OCI-LY3 (cell line): ENCODE measurements around the gene ANKS6.

Experiments used
- H2AFZ ChIP-seq: fragments of 200-600, 300-600 bp; shearing (Covaris generic); 2 replicates; pipeline ENCODE4 v1.6.0; 2014; ENCODE audit warnings: antibody characterized with exemption, low read depth, low read length
- H3K27ac ChIP-seq: fragments of 200-600, 300-600 bp; sonication (generic); 2 replicates; pipeline ENCODE4 v1.5.1; 2014; ENCODE audit warnings: mild to moderate bottlenecking, low read length, moderate library complexity, mixed read lengths
- H3K27me3 ChIP-seq: fragments of 200-600, 300-600 bp; sonication (generic); 2 replicates; pipeline ENCODE4 v1.6.1; 2014; ENCODE audit warnings: low read depth, low read length, mixed read lengths
- H3K36me3 ChIP-seq: fragments of 200-600, 300-600 bp; sonication (generic); replicated peaks from 2 replicates; pipeline ENCODE3; 2014; ENCODE audit warnings: low read depth, low read length, mixed read lengths
- H3K4me1 ChIP-seq: fragments of 300-600, 200-600 bp; sonication (generic); 2 replicates; pipeline ENCODE4 v1.6.1; 2014; ENCODE audit warnings: low read length, mixed read lengths
- H3K4me2 ChIP-seq: fragments of 200-600, 300-600 bp; sonication (generic); 2 replicates; pipeline ENCODE4 v1.6.1; 2014; ENCODE audit warnings: low read length, mixed read lengths
- H3K4me3 ChIP-seq: fragments of 300-600, 200-600 bp; sonication (generic); 2 replicates; pipeline ENCODE4 v1.5.1; 2014; ENCODE audit warnings: antibody characterized with exemption, mild to moderate bottlenecking, low read length, moderate library complexity
- H3K79me2 ChIP-seq: fragments of 300-600, 200-600 bp; shearing (Covaris generic); 2 replicates; pipeline ENCODE4 v1.6.1; 2014; ENCODE audit warnings: mild to moderate bottlenecking, low read length, mixed read lengths
- H3K9ac ChIP-seq: fragments of 300-600, 200-600 bp; shearing (Covaris generic); 2 replicates; pipeline ENCODE4 v1.6.0; 2014; ENCODE audit warnings: mild to moderate bottlenecking, low read length, moderate library complexity
- H3K9me3 ChIP-seq: fragments of 200-600, 300-600 bp; shearing (Covaris generic); 2 replicates; pipeline ENCODE4 v1.6.1; 2014; ENCODE audit warnings: low read length, mixed read lengths; ENCODE audit not compliant: insufficient read depth
- H4K20me1 ChIP-seq: fragments of 200-600, 300-600 bp; sonication (generic); 2 replicates; pipeline ENCODE4 v1.6.1; 2016; ENCODE audit warnings: low read length, mixed read lengths; ENCODE audit not compliant: insufficient read depth
- EZH2phosphoT487 ChIP-seq: fragments of 200-600 bp; shearing (Covaris generic); IDR thresholded peaks from 2 replicates; pipeline ENCODE4 v1.6.1; 2018; ENCODE audit warnings: antibody characterized with exemption, mixed run types, low read depth
- TF ChIP-seq, protein P1 (sequence below): fragments of 200-600, 300-600 bp; sonication (generic); IDR thresholded peaks from 2 replicates; pipeline ENCODE4 v1.5.1; 2014; ENCODE audit warnings: antibody characterized with exemption, low read length, low read depth

ANKS6 gene

DNA sequence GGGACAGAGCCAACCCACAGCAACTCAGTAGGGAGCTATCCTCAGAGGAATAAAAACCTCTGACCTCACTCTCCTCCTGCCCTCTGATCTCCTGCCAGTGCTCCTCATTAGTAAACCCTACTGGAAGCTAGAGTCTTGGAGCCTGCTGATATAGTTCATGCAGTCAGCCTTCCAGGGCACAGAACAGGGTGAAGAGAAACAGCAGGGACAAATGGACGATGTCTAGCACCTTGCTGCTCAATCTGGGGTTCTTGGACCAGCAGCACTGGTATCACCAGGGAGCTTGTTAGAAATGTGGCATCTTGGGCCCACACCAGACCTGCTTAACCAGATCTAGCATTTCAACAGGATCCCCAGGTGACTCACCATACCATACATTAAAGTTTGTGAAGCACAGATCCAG lies 5.6 kb upstream of the ANKS6 start:
- H3K36me3 ChIP-seq, result no peaks in the 10 kb centered on the region
- no peak overlapping the region for H3K27ac ChIP-seq
- no peak overlapping the region for H3K9ac ChIP-seq
- H3K4me2 ChIP-seq, result no peak overlapping the region
- peaks cover 12% of the 10 kb centered on the region for H3K4me1 ChIP-seq
- no peak overlapping the region for H2AFZ ChIP-seq
- no peak overlapping the region for H3K4me3 ChIP-seq
- no peaks in the 10 kb centered on the region for H3K9me3 ChIP-seq
- no peaks in the 10 kb centered on the region for H3K79me2 ChIP-seq
- H4K20me1 ChIP-seq, result no peaks in the 10 kb centered on the region
- no peak for TF ChIP-seq EZH2phosphoT487
- peaks cover 27% of the 10 kb centered on the region for H3K27me3 ChIP-seq

DNA sequence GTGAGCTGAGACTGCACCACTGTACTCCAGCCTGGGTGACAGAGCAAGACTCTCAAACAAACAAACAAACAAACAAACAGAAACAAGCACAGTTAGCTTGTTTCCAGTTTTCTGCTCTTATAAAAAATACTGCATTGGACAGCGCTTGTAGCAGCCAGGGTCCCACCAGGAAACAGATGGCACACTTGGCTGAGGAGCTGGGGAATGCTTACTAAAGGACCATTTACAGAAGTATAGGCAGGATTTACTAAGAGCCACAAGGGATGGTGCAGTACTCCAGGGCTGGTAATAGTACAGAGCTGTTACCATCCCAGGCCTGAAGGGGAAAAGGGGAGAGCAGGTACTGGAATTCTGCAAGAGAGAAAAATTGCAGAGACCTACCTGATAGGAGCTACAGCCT lies 5.2 kb upstream of the ANKS6 start:
- TF ChIP-seq EZH2phosphoT487, result no peak
- TF ChIP-seq, protein P1, sequence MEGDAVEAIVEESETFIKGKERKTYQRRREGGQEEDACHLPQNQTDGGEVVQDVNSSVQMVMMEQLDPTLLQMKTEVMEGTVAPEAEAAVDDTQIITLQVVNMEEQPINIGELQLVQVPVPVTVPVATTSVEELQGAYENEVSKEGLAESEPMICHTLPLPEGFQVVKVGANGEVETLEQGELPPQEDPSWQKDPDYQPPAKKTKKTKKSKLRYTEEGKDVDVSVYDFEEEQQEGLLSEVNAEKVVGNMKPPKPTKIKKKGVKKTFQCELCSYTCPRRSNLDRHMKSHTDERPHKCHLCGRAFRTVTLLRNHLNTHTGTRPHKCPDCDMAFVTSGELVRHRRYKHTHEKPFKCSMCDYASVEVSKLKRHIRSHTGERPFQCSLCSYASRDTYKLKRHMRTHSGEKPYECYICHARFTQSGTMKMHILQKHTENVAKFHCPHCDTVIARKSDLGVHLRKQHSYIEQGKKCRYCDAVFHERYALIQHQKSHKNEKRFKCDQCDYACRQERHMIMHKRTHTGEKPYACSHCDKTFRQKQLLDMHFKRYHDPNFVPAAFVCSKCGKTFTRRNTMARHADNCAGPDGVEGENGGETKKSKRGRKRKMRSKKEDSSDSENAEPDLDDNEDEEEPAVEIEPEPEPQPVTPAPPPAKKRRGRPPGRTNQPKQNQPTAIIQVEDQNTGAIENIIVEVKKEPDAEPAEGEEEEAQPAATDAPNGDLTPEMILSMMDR, result no peak
- Histone ChIP-seq H3K9me3 (no peaks in the 10 kb centered on the region), H2AFZ (no peak overlapping the region), H3K27me3 (peaks cover 27% of the 10 kb centered on the region), H4K20me1 (no peaks in the 10 kb centered on the region), H3K9ac (no peak overlapping the region), H3K4me1 (peaks cover 9% of the 10 kb centered on the region), H3K79me2 (no peaks in the 10 kb centered on the region), H3K4me3 (no peak overlapping the region), H3K4me2 (no peak overlapping the region), H3K36me3 (no peaks in the 10 kb centered on the region), H3K27ac (no peak overlapping the region)

DNA sequence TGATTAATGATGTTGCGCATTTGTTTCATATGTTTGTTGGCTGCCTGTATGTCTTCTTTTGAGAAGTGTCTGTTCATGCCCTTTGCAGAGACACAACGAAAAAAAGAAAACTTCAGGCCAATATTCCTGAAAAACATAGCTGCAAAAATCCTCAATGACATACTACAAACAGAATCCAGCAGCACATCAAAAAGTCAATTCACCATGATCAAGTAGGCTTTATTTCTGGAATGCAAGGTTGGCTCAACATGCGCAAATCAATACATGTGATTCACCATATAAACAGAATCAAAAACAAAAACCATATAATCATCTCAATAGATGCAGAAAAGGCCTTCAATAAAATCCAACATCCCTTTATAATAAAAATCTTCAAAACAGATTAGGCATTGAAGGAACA lies 1.9 kb upstream of the ANKS6 start:
- Histone ChIP-seq H2AFZ (no peak overlapping the region), H3K4me2 (no peak overlapping the region), H3K36me3 (no peaks in the 10 kb centered on the region), H3K4me3 (no peak overlapping the region), H3K27me3 (peaks cover 2% of the 10 kb centered on the region; the same call in 1 of the 2 replicates), H3K79me2 (peaks cover 21% of the 10 kb centered on the region), H3K27ac (no peak overlapping the region), H3K9me3 (no peaks in the 10 kb centered on the region), H4K20me1 (0 out of 2 replicates have a peak, but pooled peaks cover 4% of the 10 kb centered on the region), H3K4me1 (peaks cover 18% of the 10 kb centered on the region), H3K9ac (no peak overlapping the region)
- TF ChIP-seq, protein P1, result no peak
- TF ChIP-seq EZH2phosphoT487, result no peak

DNA sequence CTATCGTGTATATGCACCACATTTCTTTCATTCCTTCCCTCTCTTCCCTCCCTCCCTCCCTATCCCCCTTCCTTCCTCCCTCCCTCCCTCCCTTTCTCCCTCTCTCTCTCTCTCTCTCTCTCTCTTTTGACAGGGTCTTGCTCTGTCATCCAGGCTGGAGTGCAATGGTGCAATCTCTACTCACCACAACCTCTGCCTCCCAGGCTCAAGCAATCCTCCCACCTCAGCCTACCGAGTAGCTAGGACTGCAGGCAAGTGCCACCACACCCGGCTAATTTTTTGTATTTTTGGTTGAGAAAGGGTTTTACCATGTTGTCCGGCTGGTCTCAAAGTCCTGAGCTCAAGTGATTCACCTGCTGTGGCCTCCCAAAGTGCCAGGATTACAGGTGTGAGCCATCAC lies 1.1 kb upstream of the ANKS6 start:
- Histone ChIP-seq H3K27me3 (no peaks in the 10 kb centered on the region; the same call in 1 of the 2 replicates), H3K4me1 (peaks cover 12% of the 10 kb centered on the region), H3K9me3 (no peaks in the 10 kb centered on the region), H3K79me2 (peaks cover 28% of the 10 kb centered on the region), H2AFZ (no peak overlapping the region), H4K20me1 (0 out of 2 replicates have a peak, but pooled peaks cover 4% of the 10 kb centered on the region), H3K9ac (no peak overlapping the region), H3K4me2 (no peak overlapping the region), H3K36me3 (no peaks in the 10 kb centered on the region), H3K4me3 (no peak overlapping the region), H3K27ac (no peak overlapping the region)
- no peak for TF ChIP-seq EZH2phosphoT487
- TF ChIP-seq, protein P1, result no peak

DNA sequence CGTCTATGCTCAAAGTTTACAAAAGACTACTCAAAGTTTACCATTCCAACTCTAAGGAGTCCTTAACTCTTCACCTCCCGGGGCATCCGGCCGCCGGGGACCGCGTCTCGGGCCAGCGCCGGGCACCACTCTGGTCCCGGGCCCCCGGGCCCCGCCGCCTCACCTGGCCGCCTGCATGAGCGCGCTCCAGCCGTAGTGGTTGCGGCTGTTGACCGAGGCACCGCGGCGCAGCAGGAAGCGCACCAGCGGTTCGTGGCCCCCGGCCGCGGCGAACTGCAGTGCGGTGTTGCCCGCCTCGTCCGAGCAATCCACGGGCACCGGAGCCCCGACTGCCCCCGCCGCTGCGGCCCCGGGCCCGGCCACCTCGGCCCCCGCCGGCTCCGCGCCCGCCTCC lies 388 bp downstream of the ANKS6 start:
- Histone ChIP-seq H3K9me3 (no peaks in the 10 kb centered on the region), H3K27ac (no peak overlapping the region), H4K20me1 (peaks cover 16% of the 10 kb centered on the region), H3K27me3 (no peaks in the 10 kb centered on the region), H3K9ac (peak overlapping the region; percentile 69), H3K4me2 (peak overlapping the region; percentile 89), H3K79me2 (peaks cover 39% of the 10 kb centered on the region), H2AFZ (0 out of 2 replicates have a peak overlapping the region, but pooled peaks have one; percentile 41), H3K36me3 (no peaks in the 10 kb centered on the region), H3K4me1 (peaks cover 10% of the 10 kb centered on the region), H3K4me3 (peak overlapping the region; percentile 86)
- TF ChIP-seq EZH2phosphoT487, result no peak
- TF ChIP-seq, protein P1, result no peak
